Measurements from ENCODE around the gene HSBP1. TPM values are rescaled to one million over a fixed set of nuclear protein-coding genes. Genes with fewer than 3 reads are reported as not detected.

Gene HSBP1
- total and polyA plus RNA-seq, 2 of the 13 experiments (the other 11 are each of a cell fraction or from before 2014, with no cell fraction given): 249 to 292 TPM

GRCh38 chr16:83813823-83814658 is 6.3 kb downstream of the HSBP1 start (continued):
- TF ChIP-seq FOXO4 (CRISPR knock-in tag; conservative IDR thresholded peaks at IDR 0.05) (no peak), ZNF788 (CRISPR knock-in tag; IDR thresholded peaks at IDR 0.05; ENCODE audit: borderline replicate concordance) (peak; percentile 59; the same call in 1 of the 2 replicates), GLI4 (CRISPR knock-in tag; IDR thresholded peaks at IDR 0.05; ENCODE audit: borderline replicate concordance) (no peak), MAX (IDR thresholded peaks at IDR 0.05) (no peak), ZNF431 (CRISPR knock-in tag; IDR thresholded peaks at IDR 0.05; ENCODE audit: borderline replicate concordance, low read depth) (no peak), ZNF737 (CRISPR knock-in tag; IDR thresholded peaks at IDR 0.05; ENCODE audit: borderline replicate concordance) (no peak), ZNF382 (CRISPR knock-in tag; IDR thresholded peaks at IDR 0.05; ENCODE audit: borderline replicate concordance) (no peak), MED13 (CRISPR knock-in tag; IDR thresholded peaks at IDR 0.05) (no peak), NCOA2 (CRISPR knock-in tag; IDR thresholded peaks at IDR 0.05) (peak; percentile 58), ZNF232 (CRISPR knock-in tag; IDR thresholded peaks at IDR 0.05; ENCODE audit: borderline replicate concordance) (peak; percentile 37; the same call in 1 of the 2 replicates), ZBTB39 (CRISPR knock-in tag; IDR thresholded peaks at IDR 0.05) (no peak), ZNF780A (CRISPR knock-in tag; IDR thresholded peaks at IDR 0.05) (no peak), HIVEP1 (CRISPR knock-in tag; IDR thresholded peaks at IDR 0.05) (peak; percentile 59; the same call in 1 of the 2 replicates), ZFYVE20 (CRISPR knock-in tag; IDR thresholded peaks at IDR 0.05; ENCODE audit: borderline replicate concordance, low read depth) (no peak), ZNF484 (CRISPR knock-in tag; IDR thresholded peaks at IDR 0.05; ENCODE audit: borderline replicate concordance, low read depth) (no peak), SMC3 (IDR thresholded peaks at IDR 0.05; ENCODE audit: low read length) (no peak), UBTF (CRISPR knock-in tag; IDR thresholded peaks at IDR 0.05) (no peak), TBX3 (IDR thresholded peaks at IDR 0.05; ENCODE audit: borderline replicate concordance) (no peak; the same call in 1 of the 2 replicates), NONO (IDR thresholded peaks at IDR 0.05) (no peak), NONO (CRISPR knock-in tag; conservative IDR thresholded peaks at IDR 0.05) (0 out of 2 replicates have a peak, but pooled peaks have one; percentile 23), YEATS4 (CRISPR knock-in tag; IDR thresholded peaks at IDR 0.05; ENCODE audit: borderline replicate concordance) (no peak), SMYD3 (CRISPR knock-in tag; IDR thresholded peaks at IDR 0.05) (no peak), TCF7L2 (IDR thresholded peaks at IDR 0.05; ENCODE audit: low read depth, low read length) (no peak)
